ENCODE data around the gene SCRN2.

SCRN2 gene

DNA sequence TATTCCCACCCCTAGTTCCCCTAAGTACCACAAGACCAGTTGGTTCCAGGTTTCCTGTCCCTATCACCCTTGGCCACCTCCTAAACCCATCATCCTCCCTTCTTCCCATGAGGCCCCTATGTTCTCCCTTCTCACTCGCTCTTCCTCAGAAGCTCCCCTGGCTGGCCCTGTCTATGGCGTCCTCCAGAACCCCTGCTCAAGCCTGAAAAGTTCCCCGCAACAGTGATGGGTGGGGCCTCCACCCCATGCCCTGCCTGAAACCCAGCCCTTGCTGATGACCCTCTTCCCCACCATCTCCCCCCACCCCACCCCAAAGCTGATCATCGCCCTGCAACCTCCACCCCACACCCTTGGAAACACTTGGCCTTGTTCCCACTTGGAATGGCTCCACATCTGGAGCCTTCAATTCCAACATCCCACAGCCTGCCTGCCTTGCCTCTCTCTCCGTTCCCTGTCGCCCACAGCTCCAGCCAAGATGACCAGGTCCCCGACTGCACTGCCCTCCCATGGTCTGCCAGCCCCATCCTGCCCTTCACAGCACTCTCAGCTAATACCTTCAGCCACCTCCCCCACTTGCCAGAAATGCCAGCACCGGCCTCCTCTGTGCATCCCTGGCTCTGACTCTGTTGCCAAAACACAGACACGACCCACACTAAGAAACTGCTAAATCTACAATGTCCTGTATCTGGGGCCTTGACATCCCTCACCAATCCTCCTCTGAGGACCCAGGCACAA, 30.0 kb downstream of the SCRN2 start:
- ATAC-seq: no peak
- TF ChIP-seq ZNF8 (CRISPR knock-in tag; IDR thresholded peaks at IDR 0.05) (no peak), ZC3H10 (CRISPR knock-in tag; IDR thresholded peaks at IDR 0.05) (no peak), ARNTL (CRISPR knock-in tag; IDR thresholded peaks at IDR 0.05; ENCODE audit: borderline replicate concordance, low read depth) (no peak), TCF4 (CRISPR knock-in tag; IDR thresholded peaks at IDR 0.05; ENCODE audit: borderline replicate concordance) (no peak), ZNF70 (CRISPR knock-in tag; IDR thresholded peaks at IDR 0.05) (no peak), TOX (CRISPR knock-in tag; IDR thresholded peaks at IDR 0.05; ENCODE audit: borderline replicate concordance) (no peak), GLIS3 (CRISPR knock-in tag; IDR thresholded peaks at IDR 0.05) (no peak), ESRRG (CRISPR knock-in tag; IDR thresholded peaks at IDR 0.05) (no peak)
- TF ChIP-seq, protein P1, sequence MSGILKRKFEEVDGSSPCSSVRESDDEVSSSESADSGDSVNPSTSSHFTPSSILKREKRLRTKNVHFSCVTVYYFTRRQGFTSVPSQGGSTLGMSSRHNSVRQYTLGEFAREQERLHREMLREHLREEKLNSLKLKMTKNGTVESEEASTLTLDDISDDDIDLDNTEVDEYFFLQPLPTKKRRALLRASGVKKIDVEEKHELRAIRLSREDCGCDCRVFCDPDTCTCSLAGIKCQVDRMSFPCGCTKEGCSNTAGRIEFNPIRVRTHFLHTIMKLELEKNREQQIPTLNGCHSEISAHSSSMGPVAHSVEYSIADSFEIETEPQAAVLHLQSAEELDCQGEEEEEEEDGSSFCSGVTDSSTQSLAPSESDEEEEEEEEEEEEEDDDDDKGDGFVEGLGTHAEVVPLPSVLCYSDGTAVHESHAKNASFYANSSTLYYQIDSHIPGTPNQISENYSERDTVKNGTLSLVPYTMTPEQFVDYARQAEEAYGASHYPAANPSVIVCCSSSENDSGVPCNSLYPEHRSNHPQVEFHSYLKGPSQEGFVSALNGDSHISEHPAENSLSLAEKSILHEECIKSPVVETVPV (CRISPR knock-in tag; IDR thresholded peaks at IDR 0.05): no peak

DNA sequence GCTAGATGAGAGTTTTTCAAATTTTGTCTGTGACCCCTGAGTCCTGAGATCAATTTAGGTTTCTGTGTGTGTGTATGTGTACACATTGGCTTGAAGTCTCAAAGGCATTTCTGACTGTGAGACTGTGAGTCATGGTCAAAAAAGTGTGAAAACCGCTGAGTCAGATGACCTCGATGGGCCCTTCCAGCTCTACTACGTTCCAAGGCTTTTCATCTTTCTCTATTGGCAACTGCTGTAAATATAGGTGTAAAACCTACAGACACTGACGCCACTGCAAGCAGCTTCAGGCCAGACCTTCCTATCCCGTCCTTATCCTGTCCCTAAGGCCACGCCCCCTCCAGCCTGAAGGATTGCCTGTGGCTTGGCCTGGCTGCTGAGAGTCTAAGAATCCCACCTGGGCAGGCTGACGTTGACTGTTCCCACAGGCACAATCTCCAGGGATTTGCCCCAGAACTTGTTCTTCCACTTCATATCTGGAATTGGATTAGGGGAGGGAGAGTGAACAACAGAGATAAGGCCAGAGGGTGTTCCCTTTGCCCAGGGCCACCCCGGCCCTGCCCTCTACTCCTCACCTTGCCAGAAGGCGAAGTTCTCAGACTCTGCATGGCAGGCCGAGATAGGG, 30.8 kb downstream of the SCRN2 start:
- peak; percentile 78 for ATAC-seq
- no peak for TF ChIP-seq OSR1 (CRISPR knock-in tag; IDR thresholded peaks at IDR 0.05)
- no peak for TF ChIP-seq ESRRG (CRISPR knock-in tag; IDR thresholded peaks at IDR 0.05)
- no peak for TF ChIP-seq BACH2 (CRISPR knock-in tag; IDR thresholded peaks at IDR 0.05; ENCODE audit: borderline replicate concordance)
- TF ChIP-seq SNAI2 (CRISPR knock-in tag; IDR thresholded peaks at IDR 0.05): no peak
- no peak for TF ChIP-seq PPARA (CRISPR knock-in tag; IDR thresholded peaks at IDR 0.05; ENCODE audit: borderline replicate concordance)
- no peak for TF ChIP-seq TOX (CRISPR knock-in tag; IDR thresholded peaks at IDR 0.05; ENCODE audit: borderline replicate concordance)
- no peak for TF ChIP-seq ZNF565 (CRISPR knock-in tag; conservative IDR thresholded peaks at IDR 0.05; ENCODE audit: low read depth)
- TF ChIP-seq GLIS3 (CRISPR knock-in tag; IDR thresholded peaks at IDR 0.05): no peak
- TF ChIP-seq ZNF70 (CRISPR knock-in tag; IDR thresholded peaks at IDR 0.05): no peak

DNA sequence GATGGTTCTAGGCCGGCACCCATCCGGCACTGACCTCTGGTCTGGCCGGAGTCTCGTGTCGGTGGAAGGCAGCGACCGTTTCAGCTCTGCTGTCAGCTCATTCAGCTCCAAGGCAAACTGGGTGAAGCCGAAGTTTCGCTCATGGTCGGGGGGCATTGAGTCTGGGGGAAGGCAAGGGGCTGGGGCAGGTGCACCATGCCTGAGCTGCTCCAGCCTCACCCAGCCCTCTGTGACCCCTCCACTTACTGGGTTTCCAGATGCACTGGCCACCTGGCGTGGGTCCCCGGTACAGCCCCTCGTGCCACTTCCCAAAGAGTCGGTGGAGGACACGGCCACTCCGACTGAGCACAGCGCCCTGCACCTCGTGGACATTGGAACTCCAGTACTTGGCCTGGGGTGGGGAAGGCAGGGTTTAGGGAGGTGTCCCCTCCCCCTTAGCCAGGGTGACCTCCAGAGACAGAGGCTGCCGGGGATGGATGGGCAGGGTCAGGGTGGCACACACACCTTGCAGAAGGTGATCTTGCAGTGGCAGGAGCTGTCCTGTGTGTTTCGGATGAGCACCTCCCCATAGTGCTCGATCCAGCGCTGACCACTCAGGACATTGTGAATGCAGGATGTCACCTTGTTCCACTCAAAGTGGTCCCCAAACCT, 32.1 kb downstream of the SCRN2 start:
- no peak for TF ChIP-seq ARNTL (CRISPR knock-in tag; IDR thresholded peaks at IDR 0.05; ENCODE audit: borderline replicate concordance, low read depth)
- TF ChIP-seq TCF4 (CRISPR knock-in tag; IDR thresholded peaks at IDR 0.05; ENCODE audit: borderline replicate concordance): no peak
- no peak for TF ChIP-seq ZFP30 (CRISPR knock-in tag; IDR thresholded peaks at IDR 0.05)
- TF ChIP-seq ESRRG (CRISPR knock-in tag; IDR thresholded peaks at IDR 0.05): no peak
- TF ChIP-seq SNAI2 (CRISPR knock-in tag; IDR thresholded peaks at IDR 0.05): no peak
- TF ChIP-seq, protein P2, sequence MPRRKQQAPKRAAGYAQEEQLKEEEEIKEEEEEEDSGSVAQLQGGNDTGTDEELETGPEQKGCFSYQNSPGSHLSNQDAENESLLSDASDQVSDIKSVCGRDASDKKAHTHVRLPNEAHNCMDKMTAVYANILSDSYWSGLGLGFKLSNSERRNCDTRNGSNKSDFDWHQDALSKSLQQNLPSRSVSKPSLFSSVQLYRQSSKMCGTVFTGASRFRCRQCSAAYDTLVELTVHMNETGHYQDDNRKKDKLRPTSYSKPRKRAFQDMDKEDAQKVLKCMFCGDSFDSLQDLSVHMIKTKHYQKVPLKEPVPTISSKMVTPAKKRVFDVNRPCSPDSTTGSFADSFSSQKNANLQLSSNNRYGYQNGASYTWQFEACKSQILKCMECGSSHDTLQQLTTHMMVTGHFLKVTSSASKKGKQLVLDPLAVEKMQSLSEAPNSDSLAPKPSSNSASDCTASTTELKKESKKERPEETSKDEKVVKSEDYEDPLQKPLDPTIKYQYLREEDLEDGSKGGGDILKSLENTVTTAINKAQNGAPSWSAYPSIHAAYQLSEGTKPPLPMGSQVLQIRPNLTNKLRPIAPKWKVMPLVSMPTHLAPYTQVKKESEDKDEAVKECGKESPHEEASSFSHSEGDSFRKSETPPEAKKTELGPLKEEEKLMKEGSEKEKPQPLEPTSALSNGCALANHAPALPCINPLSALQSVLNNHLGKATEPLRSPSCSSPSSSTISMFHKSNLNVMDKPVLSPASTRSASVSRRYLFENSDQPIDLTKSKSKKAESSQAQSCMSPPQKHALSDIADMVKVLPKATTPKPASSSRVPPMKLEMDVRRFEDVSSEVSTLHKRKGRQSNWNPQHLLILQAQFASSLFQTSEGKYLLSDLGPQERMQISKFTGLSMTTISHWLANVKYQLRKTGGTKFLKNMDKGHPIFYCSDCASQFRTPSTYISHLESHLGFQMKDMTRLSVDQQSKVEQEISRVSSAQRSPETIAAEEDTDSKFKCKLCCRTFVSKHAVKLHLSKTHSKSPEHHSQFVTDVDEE (CRISPR knock-in tag; IDR thresholded peaks at IDR 0.05): no peak
- TF ChIP-seq ZFP3 (CRISPR knock-in tag; IDR thresholded peaks at IDR 0.05): no peak
- no peak for TF ChIP-seq GLIS3 (CRISPR knock-in tag; IDR thresholded peaks at IDR 0.05)
- no peak for TF ChIP-seq ISL1 (CRISPR knock-in tag; IDR thresholded peaks at IDR 0.05)
- TF ChIP-seq RARB (CRISPR knock-in tag; IDR thresholded peaks at IDR 0.05): no peak
- ATAC-seq: no peak

DNA sequence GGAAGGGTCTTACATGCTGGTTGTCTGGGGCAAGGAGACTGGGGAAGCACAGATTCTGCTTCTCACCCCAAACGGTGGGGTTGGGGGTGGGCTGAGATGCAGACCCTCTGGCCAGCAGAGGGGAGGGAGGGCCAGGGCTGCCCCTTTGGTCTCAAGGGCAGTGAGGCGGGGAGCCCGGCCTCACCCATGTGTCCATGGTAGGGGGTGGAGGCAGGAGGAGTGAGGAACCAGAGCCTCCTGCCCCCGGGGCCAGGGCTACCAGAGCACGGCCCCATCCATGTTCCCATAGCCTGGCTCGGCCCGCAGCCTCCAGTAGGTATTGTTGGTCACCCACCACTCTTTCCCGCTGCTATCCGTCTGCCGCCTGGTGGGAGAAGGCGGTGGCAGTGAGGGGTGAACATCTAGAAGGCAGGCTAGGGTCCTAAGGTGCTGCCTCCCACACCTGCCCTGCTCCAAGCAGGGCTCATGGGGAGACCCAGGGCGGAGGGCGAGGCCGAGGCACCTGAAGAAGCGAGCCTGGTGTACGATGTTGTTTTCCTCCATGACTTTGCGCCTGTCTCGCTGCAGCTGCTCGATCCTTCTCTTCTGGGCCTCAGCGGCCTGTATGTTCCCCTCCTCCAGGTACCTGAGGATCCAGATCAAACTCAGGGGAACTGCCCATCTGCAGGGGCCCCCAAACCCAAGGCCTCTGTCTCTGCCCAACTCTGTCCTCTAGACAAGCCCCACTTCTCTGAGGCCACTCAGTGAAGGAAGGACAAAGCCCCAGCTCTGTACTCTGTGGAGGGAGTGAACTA, 32.8 kb downstream of the SCRN2 start:
- ATAC-seq: no peak
- TF ChIP-seq BACH2 (CRISPR knock-in tag; IDR thresholded peaks at IDR 0.05; ENCODE audit: borderline replicate concordance) (no peak), ZNF70 (CRISPR knock-in tag; IDR thresholded peaks at IDR 0.05) (no peak), ZNF8 (CRISPR knock-in tag; IDR thresholded peaks at IDR 0.05) (no peak), RARB (CRISPR knock-in tag; IDR thresholded peaks at IDR 0.05) (no peak), CSDC2 (CRISPR knock-in tag; IDR thresholded peaks at IDR 0.05) (no peak), ZFP30 (CRISPR knock-in tag; IDR thresholded peaks at IDR 0.05) (no peak)

All from SK-N-SH treated with all-trans-retinoic acid at 6 μM for 48 hours (cell line).